Measurements from ENCODE around the gene SRBD1.

Gene SRBD1

DNA sequence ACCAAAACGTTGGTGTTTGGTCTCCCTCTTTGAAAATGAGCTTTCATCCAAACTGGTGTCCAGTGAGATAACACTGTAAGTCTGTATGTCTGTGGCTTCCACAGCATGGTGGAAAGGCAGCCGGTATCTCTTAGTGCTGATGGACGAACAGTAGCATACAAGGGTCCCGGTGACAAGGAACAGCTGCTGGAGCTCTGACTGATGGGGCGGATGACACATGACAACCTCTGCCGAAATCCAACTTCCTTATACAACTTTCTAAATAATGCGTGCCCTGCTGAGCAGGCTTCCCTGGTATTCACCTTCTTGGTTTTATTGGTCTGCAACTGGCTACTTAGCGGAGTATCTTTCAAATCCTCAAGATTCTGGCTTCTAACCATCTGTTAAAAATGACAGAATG is 216.2 kb downstream of the SRBD1 start:
- Histone ChIP-seq H2BK5ac (ENCODE audit: low read depth, low read length, poor library complexity, severe bottlenecking) (no peak overlapping the region), H2AFZ (ENCODE audit: low read depth, low read length) (no peak overlapping the region), H2AK5ac (ENCODE audit: low read length, severe bottlenecking) (no peak overlapping the region), H3K79me1 (replicated peaks; ENCODE audit: low read length, poor library complexity, severe bottlenecking) (no peaks in the 10 kb centered on the region), H2BK12ac (ENCODE audit: low read length in 2 of 2) (no peak overlapping the region), H3K14ac (ENCODE audit: low read length in 2 of 2) (no peak overlapping the region), H4K8ac (ENCODE audit: low read length) (no peak overlapping the region), H3K4me1 (ENCODE audit: control insufficient read depth, insufficient read depth, low read depth, low read length) (peaks cover 2% of the 10 kb centered on the region), H3K27me3 (ENCODE audit: control insufficient read depth in 1 of 2, insufficient read depth in 1 of 2, low read length in 2 of 2) (no peaks in the 10 kb centered on the region), H3K4me3 (ENCODE audit: insufficient read depth in 1 of 2, low read depth in 1 of 2, low read length in 2 of 2) (no peak overlapping the region), H3K9me3 (ENCODE audit: control insufficient read depth, low read length) (no peaks in the 10 kb centered on the region), H3K23ac (ENCODE audit: low read length in 2 of 2) (no peak overlapping the region), H4K91ac (ENCODE audit: low read length) (no peak overlapping the region), H3K4me2 (ENCODE audit: low read length, poor library complexity, severe bottlenecking) (no peak overlapping the region), H2BK15ac (ENCODE audit: low read depth, poor library complexity, severe bottlenecking) (no peak overlapping the region), H3K27ac (ENCODE audit: low read length, poor library complexity, severe bottlenecking) (no peak overlapping the region), H3K18ac (ENCODE audit: low read depth in 1 of 2, low read length in 2 of 2) (no peak overlapping the region), H2BK120ac (ENCODE audit: low read depth, low read length) (no peak overlapping the region), H3K4ac (ENCODE audit: low read depth in 1 of 2, low read length in 2 of 2) (no peak overlapping the region), H3K36me3 (ENCODE audit: control insufficient read depth in 1 of 2, insufficient read depth in 2 of 2, low read depth in 1 of 2, low read length in 2 of 2) (peaks cover 0 to 14% of the 10 kb centered on the region in 2 experiments), H3K9ac (ENCODE audit: low read length) (no peak overlapping the region)
- no peak for DNase-seq
- 93% methylated on average over 8 of the region's 8 CpGs for WGBS

DNA sequence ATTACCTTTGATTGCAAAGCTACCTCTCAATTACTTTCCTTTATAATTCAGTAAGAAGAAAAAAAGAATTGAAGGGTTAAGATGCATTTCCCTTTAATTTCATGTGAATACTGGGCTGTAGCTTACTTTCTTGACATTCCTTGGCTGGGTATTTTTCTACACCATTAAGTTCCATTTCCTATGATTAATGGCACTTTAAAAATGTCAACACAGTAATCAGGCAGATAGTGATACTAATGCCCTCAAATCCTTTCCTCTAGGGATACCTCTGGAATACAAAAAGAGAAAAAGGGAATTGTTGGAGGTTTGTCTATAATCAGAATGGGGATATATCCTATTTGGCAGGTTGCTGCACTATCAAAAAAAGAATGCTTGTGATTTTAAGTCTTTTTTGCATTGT is 216.9 kb downstream of the SRBD1 start:
- Histone ChIP-seq H3K4me1 (ENCODE audit: control insufficient read depth, insufficient read depth, low read depth, low read length) (peaks cover 2% of the 10 kb centered on the region), H2AK5ac (ENCODE audit: low read length, severe bottlenecking) (no peak overlapping the region), H2BK120ac (ENCODE audit: low read depth, low read length) (no peak overlapping the region), H3K27ac (ENCODE audit: low read length, poor library complexity, severe bottlenecking) (no peak overlapping the region), H3K4me3 (ENCODE audit: insufficient read depth in 1 of 2, low read depth in 1 of 2, low read length in 2 of 2) (no peak overlapping the region), H3K79me1 (replicated peaks; ENCODE audit: low read length, poor library complexity, severe bottlenecking) (no peaks in the 10 kb centered on the region), H3K23ac (ENCODE audit: low read length in 2 of 2) (no peak overlapping the region), H3K36me3 (ENCODE audit: control insufficient read depth in 1 of 2, insufficient read depth in 2 of 2, low read depth in 1 of 2, low read length in 2 of 2) (peaks cover 0 to 16% of the 10 kb centered on the region in 2 experiments), H3K4me2 (ENCODE audit: low read length, poor library complexity, severe bottlenecking) (no peak overlapping the region), H2AFZ (ENCODE audit: low read depth, low read length) (no peak overlapping the region), H3K18ac (ENCODE audit: low read depth in 1 of 2, low read length in 2 of 2) (no peak overlapping the region), H3K9ac (ENCODE audit: low read length) (no peak overlapping the region), H2BK15ac (ENCODE audit: low read depth, poor library complexity, severe bottlenecking) (no peak overlapping the region), H3K14ac (ENCODE audit: low read length in 2 of 2) (no peak overlapping the region), H3K9me3 (ENCODE audit: control insufficient read depth, low read length) (no peaks in the 10 kb centered on the region), H3K4ac (ENCODE audit: low read depth in 1 of 2, low read length in 2 of 2) (no peak overlapping the region), H4K8ac (ENCODE audit: low read length) (no peak overlapping the region), H2BK12ac (ENCODE audit: low read length in 2 of 2) (no peak overlapping the region), H3K27me3 (ENCODE audit: control insufficient read depth in 1 of 2, insufficient read depth in 1 of 2, low read length in 2 of 2) (no peaks in the 10 kb centered on the region), H4K91ac (ENCODE audit: low read length) (no peak overlapping the region), H2BK5ac (ENCODE audit: low read depth, low read length, poor library complexity, severe bottlenecking) (no peak overlapping the region)
- DNase-seq: no peak

DNA sequence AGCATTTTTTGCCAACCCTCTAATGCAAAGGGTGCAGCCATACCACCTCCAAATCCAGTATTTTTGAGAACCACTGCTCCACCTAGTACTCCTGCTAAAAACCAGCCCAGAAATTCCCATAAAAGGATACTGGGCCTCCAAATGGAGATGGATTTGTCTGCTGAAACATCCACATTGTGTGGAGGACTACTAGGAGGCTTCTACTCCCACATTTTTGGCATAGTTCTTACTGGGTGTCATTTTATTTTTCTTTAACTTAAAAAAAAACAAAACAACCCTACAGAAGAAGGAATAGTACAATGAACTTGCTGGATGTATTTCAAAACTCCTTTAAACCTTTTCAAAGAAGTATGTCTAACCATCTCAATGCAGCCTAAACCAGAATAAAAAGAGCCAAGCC is 219.2 kb downstream of the SRBD1 start:
- H2AFZ ChIP-seq (ENCODE audit: low read depth, low read length): no peak overlapping the region
- H2BK5ac ChIP-seq (ENCODE audit: low read depth, low read length, poor library complexity, severe bottlenecking): no peak overlapping the region
- no peak overlapping the region for H4K91ac ChIP-seq (ENCODE audit: low read length)
- H3K4me3 ChIP-seq (ENCODE audit: insufficient read depth in 1 of 2, low read depth in 1 of 2, low read length in 2 of 2): no peak overlapping the region
- no peak for DNase-seq
- H3K36me3 ChIP-seq (ENCODE audit: control insufficient read depth in 1 of 2, insufficient read depth in 2 of 2, low read depth in 1 of 2, low read length in 2 of 2): peaks cover 0 to 28% of the 10 kb centered on the region in 2 experiments
- H3K4ac ChIP-seq (ENCODE audit: low read depth in 1 of 2, low read length in 2 of 2): no peak overlapping the region
- peak overlapping the region; percentile 41 for H3K4me2 ChIP-seq (ENCODE audit: low read length, poor library complexity, severe bottlenecking)
- H2BK15ac ChIP-seq (ENCODE audit: low read depth, poor library complexity, severe bottlenecking): no peak overlapping the region
- no peaks in the 10 kb centered on the region for H3K9me3 ChIP-seq (ENCODE audit: control insufficient read depth, low read length)
- no peak overlapping the region for H4K8ac ChIP-seq (ENCODE audit: low read length)
- H2BK120ac ChIP-seq (ENCODE audit: low read depth, low read length): no peak overlapping the region
- no peak overlapping the region for H3K18ac ChIP-seq (ENCODE audit: low read depth in 1 of 2, low read length in 2 of 2)
- no peak overlapping the region for H2AK5ac ChIP-seq (ENCODE audit: low read length, severe bottlenecking)
- no peak overlapping the region for H2BK12ac ChIP-seq (ENCODE audit: low read length in 2 of 2)
- peak overlapping the region; percentile 67 for H3K27ac ChIP-seq (ENCODE audit: low read length, poor library complexity, severe bottlenecking)
- H3K4me1 ChIP-seq (ENCODE audit: control insufficient read depth, insufficient read depth, low read depth, low read length): peaks cover 2% of the 10 kb centered on the region
- no peak overlapping the region for H3K14ac ChIP-seq (ENCODE audit: low read length in 2 of 2)
- no peak overlapping the region for H3K23ac ChIP-seq (ENCODE audit: low read length in 2 of 2)
- H3K79me1 ChIP-seq (replicated peaks; ENCODE audit: low read length, poor library complexity, severe bottlenecking): no peaks in the 10 kb centered on the region
- no peak overlapping the region for H3K9ac ChIP-seq (ENCODE audit: low read length)
- H3K27me3 ChIP-seq (ENCODE audit: control insufficient read depth in 1 of 2, insufficient read depth in 1 of 2, low read length in 2 of 2): no peaks in the 10 kb centered on the region

DNA sequence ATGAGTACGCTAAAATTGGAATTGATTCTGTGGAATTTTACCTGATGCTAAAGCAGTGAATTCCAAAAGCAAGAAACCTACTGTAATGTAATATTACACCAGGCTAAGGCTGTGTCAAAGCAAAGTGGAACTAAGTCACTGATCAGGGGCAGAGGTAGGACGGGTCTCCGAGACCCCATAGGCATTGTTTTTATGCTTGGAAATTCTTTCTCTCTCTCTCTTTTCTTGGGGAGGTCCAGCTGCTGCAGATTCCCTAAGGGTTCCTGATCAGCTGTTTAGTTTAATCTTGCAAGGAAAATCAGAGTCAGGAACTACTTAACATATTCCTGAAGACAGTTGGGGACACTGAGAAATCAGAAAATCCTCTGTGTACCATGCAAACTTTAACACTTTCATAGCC is 220.2 kb downstream of the SRBD1 start:
- Histone ChIP-seq H2AFZ (ENCODE audit: low read depth, low read length) (no peak overlapping the region), H3K18ac (ENCODE audit: low read depth in 1 of 2, low read length in 2 of 2) (no peak overlapping the region), H2BK5ac (ENCODE audit: low read depth, low read length, poor library complexity, severe bottlenecking) (no peak overlapping the region), H2BK120ac (ENCODE audit: low read depth, low read length) (no peak overlapping the region), H3K27ac (ENCODE audit: low read length, poor library complexity, severe bottlenecking) (peak overlapping the region; percentile 19), H3K4me2 (ENCODE audit: low read length, poor library complexity, severe bottlenecking) (no peak overlapping the region), H2BK15ac (ENCODE audit: low read depth, poor library complexity, severe bottlenecking) (no peak overlapping the region), H3K79me1 (replicated peaks; ENCODE audit: low read length, poor library complexity, severe bottlenecking) (no peaks in the 10 kb centered on the region), H2BK12ac (ENCODE audit: low read length in 2 of 2) (no peak overlapping the region), H3K9ac (ENCODE audit: low read length) (no peak overlapping the region), H3K27me3 (ENCODE audit: control insufficient read depth in 1 of 2, insufficient read depth in 1 of 2, low read length in 2 of 2) (no peaks in the 10 kb centered on the region), H2AK5ac (ENCODE audit: low read length, severe bottlenecking) (no peak overlapping the region), H4K91ac (ENCODE audit: low read length) (no peak overlapping the region), H4K8ac (ENCODE audit: low read length) (no peak overlapping the region), H3K4me3 (ENCODE audit: insufficient read depth in 1 of 2, low read depth in 1 of 2, low read length in 2 of 2) (no peak overlapping the region), H3K9me3 (ENCODE audit: control insufficient read depth, low read length) (no peaks in the 10 kb centered on the region), H3K4me1 (ENCODE audit: control insufficient read depth, insufficient read depth, low read depth, low read length) (peaks cover 2% of the 10 kb centered on the region), H3K23ac (ENCODE audit: low read length in 2 of 2) (no peak overlapping the region), H3K36me3 (ENCODE audit: control insufficient read depth in 1 of 2, insufficient read depth in 2 of 2, low read depth in 1 of 2, low read length in 2 of 2) (peaks cover 0 to 28% of the 10 kb centered on the region in 2 experiments), H3K14ac (ENCODE audit: low read length in 2 of 2) (no peak overlapping the region), H3K4ac (ENCODE audit: low read depth in 1 of 2, low read length in 2 of 2) (no peak overlapping the region)
- 88% methylated on average over 2 of the region's 3 CpGs for WGBS
- DNase-seq: no peak
